GM21723 (cell line): Measurements from ENCODE around the gene CNTRL.
"Not testable (repeated sequence)": the region's sequence is repeated elsewhere in the genome, so short reads cannot be mapped to it uniquely, and the experiment has no call there.

Source experiments
- ATAC-seq: cut with Tn5 transposase; IDR thresholded peaks from one replicate; pipeline ENCODE4 v1.9.1; 2021; ENCODE audit warnings: mild to moderate bottlenecking, moderate library complexity; ENCODE audit not compliant: unreplicated experiment

The CNTRL gene

DNA sequence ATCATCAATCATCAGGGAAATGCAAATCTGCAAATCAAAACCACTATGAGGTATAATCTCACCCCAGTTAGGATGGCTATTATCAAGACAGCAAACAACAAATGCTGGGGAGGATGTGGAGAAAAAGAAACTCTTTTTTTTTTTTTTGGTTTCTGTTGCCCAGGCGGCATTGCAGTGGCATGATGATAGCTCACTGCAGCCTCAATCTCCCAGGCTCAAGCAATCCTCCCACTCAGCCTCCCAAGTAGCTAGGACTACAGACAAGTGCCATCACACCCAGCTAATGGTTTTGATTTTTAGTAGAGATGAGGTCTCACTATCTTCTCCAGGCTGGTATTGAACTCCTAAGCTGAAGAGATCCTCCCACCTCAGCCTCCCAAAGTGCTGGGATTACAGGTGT is 5.4 kb upstream of the CNTRL start:
- ATAC-seq = no peak

DNA sequence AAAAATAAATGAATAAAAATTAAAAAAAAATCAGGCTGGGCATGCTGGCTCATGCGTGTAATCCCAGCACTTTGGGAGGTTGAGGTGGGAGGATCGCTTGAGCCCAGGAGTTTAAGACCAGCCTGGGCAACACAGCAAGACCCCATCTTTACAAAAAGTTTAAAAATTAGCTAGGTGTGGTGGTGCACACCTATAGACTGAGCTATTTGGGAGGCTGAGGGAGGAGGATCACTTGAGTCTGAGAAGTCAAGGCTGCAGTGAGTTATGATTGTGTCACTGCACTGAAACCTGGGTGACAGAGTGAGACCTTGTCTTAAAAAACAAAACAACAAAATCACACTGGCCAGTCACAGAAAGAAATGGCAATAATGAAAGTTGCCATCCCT is 3.4 kb upstream of the CNTRL start:
- ATAC-seq = no peak

DNA sequence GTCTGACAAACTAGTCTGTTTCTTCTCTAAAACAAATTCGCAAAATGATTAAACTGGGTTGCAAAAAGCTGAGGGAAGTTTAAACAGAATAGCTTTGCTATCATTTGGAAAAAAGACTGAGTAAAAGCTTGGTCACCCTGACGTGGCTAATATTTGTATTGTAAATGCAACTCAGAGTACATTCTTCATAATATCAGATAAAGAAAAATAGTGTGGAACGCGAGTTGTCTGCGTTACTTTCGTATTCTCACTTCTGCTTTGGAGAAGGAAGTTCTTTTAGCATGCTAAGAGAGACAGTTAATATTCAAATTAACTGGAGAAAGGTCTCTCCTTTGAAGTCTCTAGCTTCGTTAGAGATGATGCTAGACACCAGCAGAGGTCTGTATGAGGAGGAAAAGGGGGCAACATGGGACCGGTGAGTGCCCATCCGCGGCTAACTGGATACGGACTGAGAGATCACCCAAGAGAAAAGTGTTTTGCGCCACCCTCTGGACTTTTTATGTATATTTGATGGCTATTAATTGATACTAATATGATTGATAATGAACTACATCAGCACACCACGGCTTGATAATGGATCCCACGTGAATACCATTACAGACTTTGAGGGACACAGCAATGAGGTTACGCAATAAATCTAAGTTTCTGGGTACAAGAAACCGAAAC is 2.9 kb upstream of the CNTRL start:
- peak; percentile 40 for ATAC-seq

DNA sequence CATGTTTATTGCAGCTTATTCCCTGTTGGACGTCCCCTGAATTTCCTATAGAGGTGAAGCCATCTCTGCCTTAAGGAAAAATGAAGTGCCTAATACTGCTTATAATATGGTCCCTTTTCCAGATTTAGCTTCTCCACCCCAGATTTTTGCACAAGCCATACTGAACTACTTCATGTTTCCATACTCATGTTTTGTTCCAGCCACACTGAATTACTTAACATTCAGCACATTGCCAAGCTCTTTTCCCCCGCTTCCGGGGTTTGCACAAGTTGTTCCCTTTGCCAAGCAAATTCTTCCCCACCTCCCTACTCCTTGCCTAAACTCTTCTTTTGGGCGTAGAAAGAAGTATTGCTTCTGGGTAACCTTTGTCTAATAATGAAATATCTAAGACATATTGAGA is 1.7 kb upstream of the CNTRL start:
- no peak for ATAC-seq

DNA sequence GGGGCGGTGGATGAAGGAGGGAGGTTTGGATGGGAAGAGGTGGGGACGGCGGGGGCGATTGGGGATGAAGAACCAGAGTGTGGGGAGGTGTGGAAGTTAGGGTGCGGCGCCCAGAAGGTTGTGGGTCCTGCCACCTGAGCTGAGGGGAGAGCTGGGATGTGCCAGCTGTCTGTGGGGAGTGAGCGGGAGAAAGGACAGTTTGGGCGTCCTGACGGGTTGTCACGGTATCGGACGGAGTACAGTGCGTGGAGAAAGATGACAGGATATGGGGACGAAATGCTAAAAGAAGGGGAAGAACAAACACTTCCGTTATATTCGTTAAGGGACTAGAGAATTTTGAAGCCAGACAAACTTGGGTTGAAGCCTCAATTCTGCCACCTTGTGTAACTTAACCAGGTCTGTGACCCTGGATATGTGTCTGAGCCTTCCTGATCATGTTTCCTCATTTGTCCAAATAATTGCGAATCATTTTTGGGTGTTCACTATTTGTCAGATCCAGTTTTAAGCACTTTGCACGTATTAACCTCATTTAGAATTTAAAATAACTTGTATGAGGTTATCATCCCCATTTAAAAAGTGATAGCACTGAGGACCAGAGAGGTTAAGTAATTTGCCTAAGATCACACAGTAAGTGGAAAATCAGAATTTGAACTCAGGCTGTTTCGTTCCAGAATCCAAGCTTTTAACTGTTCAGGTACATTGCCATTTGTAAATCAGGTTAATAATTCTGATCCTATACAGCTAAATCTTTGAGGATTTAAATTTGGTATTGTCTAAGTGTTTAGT is 689 bp downstream of the CNTRL start:
- ATAC-seq = peak; percentile 6

DNA sequence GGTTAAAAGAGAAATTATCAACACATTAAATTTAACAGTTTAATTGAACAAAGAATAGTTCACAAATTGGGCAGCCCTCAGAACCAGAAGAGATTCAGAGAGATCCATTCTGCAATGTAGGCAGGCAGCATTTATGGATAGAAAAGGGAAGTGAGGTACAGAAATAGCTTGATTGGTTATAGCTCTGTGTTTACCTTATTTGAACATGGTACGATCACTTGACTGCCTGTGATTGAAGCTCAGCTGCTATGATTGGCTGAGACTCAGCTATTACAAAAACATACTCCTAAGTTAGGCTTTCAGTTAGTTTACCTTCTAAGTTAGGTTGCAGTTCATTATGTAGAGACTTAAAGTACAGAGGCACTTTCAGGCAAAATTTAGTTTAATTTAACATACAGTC is 7.3 kb downstream of the CNTRL start:
- ATAC-seq = no peak

DNA sequence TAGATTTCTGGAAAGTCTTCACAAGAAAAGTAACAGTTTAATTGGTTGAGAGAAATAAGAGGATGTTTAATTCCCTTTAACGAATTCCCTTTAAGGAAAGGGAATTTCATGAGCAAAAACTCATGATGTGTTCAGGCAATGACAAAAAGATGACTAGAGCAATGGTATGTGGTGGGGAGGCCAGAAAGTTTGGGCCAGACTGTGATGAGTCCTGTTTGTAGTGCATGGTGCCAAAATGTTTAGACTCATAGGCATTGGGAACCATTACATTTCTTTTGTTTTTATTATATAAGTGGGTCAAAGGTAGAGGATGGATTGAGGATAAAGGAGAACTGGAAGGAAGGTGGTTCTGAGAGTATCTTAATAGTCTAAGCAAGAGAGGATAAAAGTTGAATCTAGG is 10.9 kb downstream of the CNTRL start:
- no peak for ATAC-seq

DNA sequence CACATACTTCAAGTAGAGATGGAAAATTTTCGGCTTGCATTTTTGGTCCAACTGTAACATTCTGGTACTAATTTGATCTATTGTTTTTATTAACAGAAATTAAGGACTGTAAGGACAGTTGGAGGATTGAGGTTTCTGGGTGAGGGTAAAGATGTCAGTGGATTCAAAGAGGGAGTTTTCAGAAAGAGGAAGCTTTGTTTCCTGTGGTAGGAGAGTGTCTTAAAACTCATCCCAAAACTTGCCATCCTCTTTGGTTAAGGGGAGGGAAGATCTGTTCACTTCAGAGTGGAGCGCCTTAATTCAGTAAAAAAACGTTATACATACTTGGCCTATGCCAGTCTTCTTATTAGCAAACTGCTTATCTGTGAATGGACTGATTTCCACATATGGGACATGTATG is 13.8 kb downstream of the CNTRL start:
- no peak for ATAC-seq

DNA sequence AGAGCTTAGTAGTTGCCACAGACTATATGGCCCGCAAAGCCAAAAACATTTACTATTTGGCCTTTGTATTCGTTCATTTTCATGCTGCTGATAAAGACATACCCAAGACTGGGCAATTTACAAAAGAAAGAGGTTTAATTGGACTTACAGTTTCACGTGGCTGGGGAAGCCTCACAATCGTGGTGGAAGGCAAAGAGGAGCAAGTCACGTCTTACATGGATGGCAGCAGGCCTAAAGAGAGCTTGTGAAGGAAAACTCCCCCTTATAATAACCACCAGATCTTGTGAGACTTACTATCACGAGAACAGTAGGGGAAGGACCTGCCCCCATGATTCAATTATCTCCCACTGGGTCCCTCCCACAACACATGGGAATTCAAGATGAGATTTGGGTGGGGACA is 16.0 kb downstream of the CNTRL start:
- ATAC-seq = not testable (repeated sequence)

DNA sequence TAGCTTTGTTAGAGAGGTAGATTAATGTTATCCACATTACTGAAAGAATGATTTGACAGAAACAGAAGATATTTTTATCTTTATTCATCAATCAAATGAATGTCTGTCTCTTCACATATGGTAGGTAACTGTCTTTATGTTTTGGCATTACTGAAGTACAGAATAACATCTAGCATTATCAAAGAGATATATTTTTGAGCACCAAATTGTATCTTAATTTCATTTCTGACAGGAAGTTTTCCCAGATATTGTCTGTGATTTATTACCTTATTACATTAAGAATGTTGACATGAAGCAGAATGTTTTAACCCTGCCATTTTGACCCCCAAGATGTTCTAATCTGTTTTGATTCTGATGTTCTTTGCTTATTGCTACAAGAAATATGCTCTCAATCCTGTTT is 20.3 kb downstream of the CNTRL start:
- no peak for ATAC-seq

DNA sequence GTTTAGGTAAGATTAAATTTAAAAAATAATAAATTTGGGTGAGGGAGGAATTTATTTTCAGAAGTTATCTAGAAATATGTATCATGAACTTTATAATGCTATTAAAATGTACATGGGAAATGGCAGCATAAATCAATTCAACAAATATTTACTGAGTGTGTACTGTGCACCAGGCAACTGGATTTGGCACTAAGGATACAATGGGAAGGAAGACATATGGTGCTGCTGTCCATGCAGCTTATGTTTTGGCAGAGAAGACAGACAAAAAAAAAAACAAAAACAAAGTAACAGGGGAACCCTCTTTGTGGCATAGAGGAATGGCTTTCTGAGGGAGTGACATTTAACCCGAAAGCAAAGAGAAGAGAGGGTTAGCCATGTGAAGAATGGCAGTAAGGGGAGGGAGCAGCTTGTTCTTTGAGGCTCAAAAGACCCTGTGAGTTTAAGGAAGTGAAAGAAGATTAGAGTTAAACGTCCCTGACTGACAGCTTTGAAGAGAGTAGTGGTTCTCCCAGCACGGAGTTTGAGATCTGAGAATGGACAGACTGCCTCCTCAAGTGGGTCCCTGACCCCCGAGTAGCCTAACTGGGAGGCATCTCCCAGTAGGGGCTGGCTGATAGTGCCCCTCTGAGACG is 23.9 kb downstream of the CNTRL start:
- ATAC-seq = no peak

DNA sequence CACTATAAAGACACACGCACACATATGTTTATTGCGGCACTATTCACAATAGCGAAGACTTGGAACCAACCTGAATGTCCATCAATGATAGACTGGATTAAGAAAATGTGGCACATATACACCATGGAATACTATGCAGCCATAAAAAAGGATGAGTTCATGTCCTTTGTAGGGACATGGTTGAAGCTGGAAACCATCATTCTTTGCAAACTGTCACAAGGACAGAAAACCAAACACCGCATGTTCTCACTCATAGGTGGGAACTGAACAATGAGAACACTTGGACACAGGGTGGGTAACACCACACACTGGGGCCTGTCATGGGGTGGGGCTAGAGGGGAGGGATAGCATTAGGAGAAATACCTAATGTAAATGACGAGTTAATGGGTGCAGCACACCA is 29.3 kb downstream of the CNTRL start:
- not testable (repeated sequence) for ATAC-seq

DNA sequence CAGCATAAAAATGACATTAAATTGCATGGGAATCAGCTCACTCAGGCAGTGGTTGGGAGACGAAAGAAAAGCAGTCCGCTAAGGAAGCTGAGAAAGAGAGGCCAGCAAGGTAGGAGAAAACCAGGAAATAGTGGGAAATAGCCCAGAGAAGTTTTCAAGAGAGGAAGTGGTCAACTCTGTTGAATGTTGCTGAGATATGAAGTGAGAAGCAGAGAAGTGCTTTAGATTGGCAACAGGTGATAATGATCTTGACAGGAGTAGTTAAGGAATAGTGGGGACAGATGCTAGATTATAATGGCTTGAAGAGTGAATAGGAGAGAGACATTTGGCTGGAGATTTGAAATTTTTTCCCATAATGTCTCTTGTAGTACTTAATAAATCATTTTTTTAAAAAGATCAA is 30.8 kb downstream of the CNTRL start:
- no peak for ATAC-seq

DNA sequence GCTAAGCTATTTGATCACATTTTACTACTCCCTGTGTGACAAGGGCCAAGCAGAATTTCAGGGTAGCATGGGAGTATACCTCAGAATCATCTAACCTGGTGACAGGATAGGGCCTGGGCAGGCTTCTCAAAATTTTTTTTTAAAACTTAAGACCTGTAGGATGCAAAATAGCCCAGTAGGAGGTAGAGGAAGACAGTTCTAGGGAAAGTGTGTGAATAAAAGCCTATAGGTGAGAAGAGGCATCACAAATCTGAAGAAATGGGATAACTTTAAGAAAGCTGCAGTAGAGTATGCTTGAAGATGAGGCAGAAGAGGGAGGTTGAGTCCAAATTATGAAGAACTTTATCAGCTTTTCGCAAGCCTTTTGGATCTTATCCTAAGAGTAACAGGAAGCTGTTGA is 32.3 kb downstream of the CNTRL start:
- ATAC-seq = no peak

DNA sequence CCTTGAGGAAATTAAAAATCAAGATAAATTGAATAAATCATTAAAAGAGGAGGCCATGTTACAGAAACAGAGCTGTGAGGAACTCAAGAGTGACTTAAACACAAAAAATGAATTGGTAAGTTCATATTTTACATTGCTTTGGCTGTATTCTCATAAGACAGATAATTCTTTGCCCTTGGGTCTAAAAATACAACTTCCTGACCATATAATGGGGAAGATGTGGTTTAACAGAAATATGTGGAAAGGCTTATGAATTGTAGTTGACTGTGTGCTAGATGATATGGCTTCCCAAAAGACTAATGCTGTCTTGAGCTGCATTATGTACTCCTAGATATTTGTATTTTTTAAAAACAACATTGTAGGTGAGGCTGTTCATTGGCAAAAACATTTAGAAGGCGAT is 33.1 kb downstream of the CNTRL start:
- no peak for ATAC-seq

DNA sequence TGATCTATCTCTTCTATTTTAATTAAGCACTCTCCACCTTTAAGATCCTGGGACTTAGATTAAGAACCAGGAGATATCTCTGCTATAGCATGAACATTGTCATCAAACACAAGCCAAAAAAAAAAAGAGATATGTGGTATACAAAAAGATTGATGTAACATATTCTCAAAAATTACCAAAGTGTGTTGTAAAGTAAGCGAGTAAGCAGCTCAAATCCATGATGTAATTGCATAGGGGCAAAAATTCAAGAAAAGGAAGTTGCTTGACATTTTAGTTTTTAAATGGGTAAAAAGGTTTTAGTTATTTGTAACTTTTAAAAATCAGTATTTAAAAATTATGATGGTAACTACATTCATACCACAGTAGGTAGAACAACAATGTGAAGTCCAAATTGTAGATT is 40.7 kb downstream of the CNTRL start:
- ATAC-seq = no peak

DNA sequence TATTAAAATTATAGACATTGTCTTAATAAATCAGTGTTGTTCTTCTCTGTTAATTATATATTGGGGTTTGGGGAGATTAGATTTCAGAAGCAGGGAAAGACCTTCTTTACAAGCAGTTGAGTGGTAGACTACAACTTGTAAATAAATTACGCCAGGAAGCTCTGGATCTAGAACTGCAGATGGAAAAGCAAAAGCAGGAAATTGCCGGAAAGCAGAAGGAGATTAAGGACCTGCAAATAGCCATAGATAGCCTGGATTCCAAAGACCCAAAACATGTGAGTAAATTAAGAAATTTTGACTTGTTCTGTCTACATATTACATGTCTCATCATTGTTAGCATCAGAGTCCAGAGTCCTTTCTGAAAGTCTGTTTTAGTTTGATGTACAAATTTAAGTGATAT is 43.5 kb downstream of the CNTRL start:
- ATAC-seq = no peak

DNA sequence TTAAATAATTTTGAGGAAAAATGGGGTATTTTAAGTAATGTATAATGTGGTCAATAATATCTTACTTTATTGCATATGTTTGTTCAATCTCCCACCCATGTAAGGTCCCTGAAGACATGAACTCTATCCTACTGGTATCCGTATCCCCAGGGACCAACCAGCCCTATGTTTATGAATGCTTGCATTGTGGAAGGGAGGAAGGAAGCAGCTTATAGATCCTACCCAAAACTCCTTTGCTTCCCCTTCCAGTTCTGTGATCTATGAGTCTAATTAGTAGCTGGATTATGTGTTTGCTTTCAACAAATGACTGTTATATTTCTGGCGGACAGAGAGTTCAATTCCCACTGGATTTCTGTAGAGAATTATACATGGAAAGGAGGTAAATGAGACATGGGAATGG is 45.6 kb downstream of the CNTRL start:
- ATAC-seq = no peak

DNA sequence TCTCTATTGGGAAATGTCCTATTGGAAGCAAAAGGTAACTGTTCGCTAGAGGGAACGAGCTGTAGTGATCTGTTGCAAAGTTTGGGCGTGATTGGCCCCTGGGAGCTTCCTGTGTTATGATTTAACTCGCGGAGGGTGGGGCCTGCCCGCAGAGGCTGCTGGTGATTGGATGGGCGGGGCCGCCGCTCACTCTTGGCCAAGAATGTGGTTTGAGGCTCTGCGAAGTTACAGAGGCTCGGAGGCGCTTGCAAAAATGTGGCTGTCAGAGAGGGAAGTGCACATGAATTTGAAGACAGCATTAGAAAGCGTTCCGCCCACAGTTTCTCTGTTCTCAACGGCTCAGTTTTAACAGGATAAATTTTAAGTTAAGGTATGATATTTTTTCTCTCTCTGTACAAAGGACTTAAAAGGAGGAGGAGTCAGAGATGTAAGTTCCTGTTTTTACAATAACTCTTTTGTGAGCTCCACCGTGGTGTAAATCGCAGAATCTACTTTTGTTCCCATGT is 46.9 kb downstream of the CNTRL start:
- ATAC-seq = peak; percentile 97

DNA sequence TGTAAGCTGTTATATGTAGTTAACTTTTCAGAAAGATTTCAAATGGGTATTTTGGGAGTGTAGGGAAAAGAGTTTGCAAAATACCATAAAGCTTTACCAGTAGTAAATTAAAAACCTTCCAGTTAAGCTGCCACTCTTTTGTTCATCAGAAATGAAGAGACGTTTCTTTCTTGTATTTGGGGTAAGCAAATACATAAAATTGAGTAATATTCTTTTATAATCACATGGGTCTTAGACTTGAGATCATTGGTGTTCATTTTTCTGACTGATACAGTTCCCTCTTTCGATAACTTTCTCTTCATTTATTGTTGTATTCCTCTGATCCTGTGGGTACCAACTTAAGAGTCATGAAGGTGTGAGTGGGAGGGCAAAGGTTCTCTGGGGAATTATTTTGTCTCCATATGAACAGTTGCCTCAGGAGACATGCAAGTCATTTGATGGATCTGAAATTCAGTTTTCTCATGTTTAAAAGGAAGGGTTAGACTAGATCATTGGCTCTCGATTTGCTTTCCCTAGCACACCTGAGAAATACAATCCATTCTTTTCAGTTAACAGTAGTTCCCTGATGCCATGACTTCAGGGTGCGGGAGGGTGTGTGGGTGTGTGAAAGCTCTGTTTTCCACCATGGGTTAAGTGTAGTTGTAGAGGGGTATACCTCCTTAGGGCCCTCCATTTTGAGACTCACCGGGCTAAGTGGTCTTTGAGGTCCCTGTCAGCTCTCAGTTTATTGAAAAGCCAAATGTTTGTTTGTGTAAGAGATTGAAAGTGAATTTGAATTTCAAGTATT is 47.7 kb downstream of the CNTRL start:
- no peak for ATAC-seq

DNA sequence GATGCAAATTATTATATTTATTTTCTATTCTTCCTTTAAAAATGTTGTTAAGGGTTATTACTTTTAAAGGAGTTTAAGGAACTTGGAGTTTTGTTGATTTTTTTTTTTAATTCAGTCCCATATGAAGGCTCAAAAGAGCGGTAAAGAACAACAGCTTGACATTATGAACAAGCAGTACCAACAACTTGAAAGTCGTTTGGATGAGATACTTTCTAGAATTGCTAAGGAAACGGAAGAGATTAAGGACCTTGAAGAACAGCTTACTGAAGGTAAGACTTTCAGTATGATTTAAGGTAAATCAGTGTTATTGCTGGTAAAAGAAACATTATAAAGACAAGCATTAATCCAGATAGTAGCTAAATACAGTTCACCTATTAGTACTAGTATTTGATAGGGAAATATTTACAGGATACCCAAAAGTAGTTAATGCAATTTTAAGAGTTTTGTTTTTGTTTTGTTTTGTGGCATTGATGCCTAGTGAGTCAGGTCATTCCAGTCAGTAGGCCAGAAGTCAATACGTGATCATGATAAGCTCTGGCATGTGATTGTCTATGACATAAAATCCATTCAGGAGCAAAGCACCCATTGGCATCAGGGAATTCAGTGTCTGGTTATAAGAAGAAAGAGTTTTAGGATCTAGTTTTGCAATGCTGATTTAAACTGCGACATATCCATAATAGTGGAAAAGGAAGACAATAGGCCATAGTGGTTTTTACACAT is 49.2 kb downstream of the CNTRL start:
- ATAC-seq = no peak
